DND-41 (cell line): ENCODE results near the gene C18orf63.

Experiments
- ATAC-seq: fragments of 200-7000 bp; cut with Tn5 transposase; 3 replicates; pipeline ENCODE4 v1.9.1; 2021; ENCODE audit warnings: low read depth; ENCODE audit not compliant: insufficient read depth
- DNase-seq: peaks from one replicate; pipeline ENCODE4 v3.0.0-alpha.2; 2020
- H2AFZ ChIP-seq: 2 replicates; pipeline ENCODE4 v1.6.0; 2012; ENCODE audit warnings: low read depth, low read length
- H3K27ac ChIP-seq: 2 replicates; pipeline ENCODE4 v1.5.1; 2012; ENCODE audit warnings: low read length, inconsistent platforms
- H3K27me3 ChIP-seq: fragments of 200-600 bp; sonication (generic); 2 replicates; pipeline ENCODE4 v1.6.0; 2012; ENCODE audit warnings: low read length, mild to moderate bottlenecking, inconsistent platforms; ENCODE audit not compliant: insufficient read depth, poor library complexity
- H3K36me3 ChIP-seq: 2 replicates; pipeline ENCODE4 v1.5.1; 2012; ENCODE audit warnings: low read length, inconsistent platforms; ENCODE audit not compliant: insufficient read depth
- H3K4me1 ChIP-seq: 2 replicates; pipeline ENCODE4 v1.5.1; 2012; ENCODE audit warnings: mild to moderate bottlenecking, low read length; ENCODE audit not compliant: insufficient read depth
- H3K4me2 ChIP-seq: 2 replicates; pipeline ENCODE4 v1.6.0; 2012; ENCODE audit warnings: mild to moderate bottlenecking, moderate library complexity, low read length, inconsistent platforms; ENCODE audit not compliant: insufficient read depth
- H3K4me3 ChIP-seq, 2 experiments: fragments of 200-600 bp in 1 of 2; shearing (Covaris generic) in 1 of 2; 2 replicates each; pipeline ENCODE4 v1.5.1; 2012 to 2016; ENCODE audit warnings: inconsistent platforms in 2 of 2, low read length in 2 of 2, mild to moderate bottlenecking in 2 of 2, low read depth in 1 of 2, moderate library complexity in 1 of 2
- H3K79me2 ChIP-seq: 2 replicates; pipeline ENCODE4 v1.6.0; 2012; ENCODE audit warnings: low read length, inconsistent platforms; ENCODE audit not compliant: insufficient read depth
- H3K9ac ChIP-seq: 2 replicates; pipeline ENCODE4 v1.6.0; 2012; ENCODE audit warnings: low read depth, mild to moderate bottlenecking, inconsistent platforms, low read length, moderate library complexity
- H3K9me3 ChIP-seq: 2 replicates; pipeline ENCODE4 v1.5.1; 2012; ENCODE audit warnings: low read length, moderate library complexity, mild to moderate bottlenecking, inconsistent platforms; ENCODE audit not compliant: insufficient read depth, severe bottlenecking
- H4K20me1 ChIP-seq: 2 replicates; pipeline ENCODE4 v1.6.0; 2012; ENCODE audit warnings: low read length; ENCODE audit not compliant: insufficient read depth
- CTCF ChIP-seq: IDR thresholded peaks from 2 replicates; pipeline ENCODE4 v1.5.1; 2012; ENCODE audit warnings: borderline replicate concordance, low read length, moderate library complexity, mild to moderate bottlenecking; ENCODE audit not compliant: poor library complexity, severe bottlenecking; ENCODE audit errors: extremely low read depth
- EZH2 ChIP-seq: IDR thresholded peaks from 3 replicates; pipeline ENCODE4 v1.6.1; 2012; ENCODE audit warnings: borderline replicate concordance, low read depth, mild to moderate bottlenecking, moderate library complexity, low read length, inconsistent platforms; ENCODE audit not compliant: severe bottlenecking

C18orf63 gene

GRCh38 chr18:74299162-74299561, 16.5 kb upstream of the C18orf63 start:
- Histone ChIP-seq H3K79me2 (no peaks in the 10 kb centered on the region), H3K27ac (no peak overlapping the region), H3K4me1 (no peaks in the 10 kb centered on the region), H3K9me3 (no peaks in the 10 kb centered on the region), H3K9ac (no peak overlapping the region), H3K27me3 (peaks cover 3% of the 10 kb centered on the region), H3K36me3 (no peaks in the 10 kb centered on the region), H2AFZ (no peak overlapping the region), H4K20me1 (no peaks in the 10 kb centered on the region), H3K4me3 (no peak overlapping the region), H3K4me2 (no peak overlapping the region)
- ATAC-seq = no peak
- no peak for DNase-seq
- no peak for TF ChIP-seq CTCF
- TF ChIP-seq EZH2 = no peak

- H3K27ac ChIP-seq = no peak overlapping the region
- no peaks in the 10 kb centered on the region for H3K9me3 ChIP-seq
- ATAC-seq (no peak), DNase-seq (no peak)
- H3K27me3 ChIP-seq = peaks cover 7% of the 10 kb centered on the region
- no peaks in the 10 kb centered on the region for H3K79me2 ChIP-seq
- H3K4me2 ChIP-seq = no peak overlapping the region
- no peaks in the 10 kb centered on the region for H3K4me1 ChIP-seq
- no peak overlapping the region for H3K4me3 ChIP-seq
- no peaks in the 10 kb centered on the region for H4K20me1 ChIP-seq
- no peaks in the 10 kb centered on the region for H3K36me3 ChIP-seq
- no peak overlapping the region for H3K9ac ChIP-seq
- TF ChIP-seq CTCF = no peak
- no peak for TF ChIP-seq EZH2
- no peak overlapping the region for H2AFZ ChIP-seq
Observed at GRCh38 chr18:74299746-74300145, 15.9 kb upstream of the C18orf63 start.

- no peak overlapping the region for H2AFZ ChIP-seq
- no peaks in the 10 kb centered on the region for H3K9me3 ChIP-seq
- no peak overlapping the region for H3K4me2 ChIP-seq
Observed at GRCh38 chr18:74303306-74303705, 12.3 kb upstream of the C18orf63 start.

More at GRCh38 chr18:74303306-74303705, 12.3 kb upstream of the C18orf63 start:
- H3K4me1 ChIP-seq = no peaks in the 10 kb centered on the region
- no peaks in the 10 kb centered on the region for H3K79me2 ChIP-seq
- no peak overlapping the region for H3K9ac ChIP-seq
- no peak for TF ChIP-seq EZH2
- TF ChIP-seq CTCF = no peak
- no peaks in the 10 kb centered on the region for H4K20me1 ChIP-seq
- no peaks in the 10 kb centered on the region for H3K36me3 ChIP-seq
- peaks cover 14% of the 10 kb centered on the region for H3K27me3 ChIP-seq
- no peak overlapping the region for H3K27ac ChIP-seq
- DNase-seq (no peak), ATAC-seq (no peak)
- H3K4me3 ChIP-seq = no peak overlapping the region
